HepG2 (cell line): ENCODE data around the gene TPI1. TPM values are rescaled to one million over a fixed set of nuclear protein-coding genes. Genes with fewer than 3 reads are reported as not detected.

Experiments used
- BCL3 ChIP-seq: sonication (generic); formaldehyde crosslinking; IDR thresholded peaks from 2 replicates; pipeline ENCODE4 v1.5.1; 2020; ENCODE audit warnings: mild to moderate bottlenecking, missing genetic modification reagents, moderate library complexity
- BHLHE40 ChIP-seq: IDR thresholded peaks from 2 replicates; pipeline ENCODE4 v1.6.1; 2011; ENCODE audit warnings: low read length, improper control_type of control experiment
- BRCA1 ChIP-seq: sonication (generic); formaldehyde crosslinking; IDR thresholded peaks from 2 replicates; pipeline ENCODE4 v1.4.0; 2020; ENCODE audit warnings: missing genetic modification reagents
- CAMTA2 ChIP-seq: sonication (generic); formaldehyde crosslinking; IDR thresholded peaks from 2 replicates; pipeline ENCODE4 v1.4.0; 2020; ENCODE audit warnings: mild to moderate bottlenecking, missing genetic modification reagents, borderline replicate concordance
- HMGA1 ChIP-seq: sonication (generic); formaldehyde crosslinking; conservative IDR thresholded peaks from 2 replicates; pipeline ENCODE4 v1.4.0; 2020; ENCODE audit warnings: missing genetic modification reagents
- HNF4A ChIP-seq: sonication (generic); formaldehyde crosslinking; IDR thresholded peaks from 2 replicates; pipeline ENCODE4 v1.4.0; 2020; ENCODE audit warnings: missing genetic modification reagents
- HOXA7 ChIP-seq: sonication (generic); formaldehyde crosslinking; IDR thresholded peaks from 2 replicates; pipeline ENCODE4 v1.8.1; 2022; ENCODE audit warnings: mild to moderate bottlenecking, missing genetic modification reagents, moderate library complexity
- KDM3A ChIP-seq: IDR thresholded peaks from 2 replicates; pipeline ENCODE4 v1.6.1; 2018; ENCODE audit warnings: low read depth, missing compliant biosample characterization
- NBN ChIP-seq: fragments of 450-650 bp; conservative IDR thresholded peaks from 2 replicates; pipeline ENCODE4 v1.6.1; 2017
- TGIF2 ChIP-seq: IDR thresholded peaks from 2 replicates; pipeline ENCODE4 v1.6.1; 2016; ENCODE audit warnings: control low read depth, missing compliant biosample characterization
- TIGD3 ChIP-seq: sonication (generic); formaldehyde crosslinking; IDR thresholded peaks from 2 replicates; pipeline ENCODE4 v1.5.1; 2020; ENCODE audit warnings: mild to moderate bottlenecking, missing genetic modification reagents, borderline replicate concordance
- ZNF235 ChIP-seq: sonication (generic); formaldehyde crosslinking; IDR thresholded peaks from 2 replicates; pipeline ENCODE4 v1.8.1; 2023; ENCODE audit warnings: mild to moderate bottlenecking, missing genetic modification reagents, borderline replicate concordance
- ZNF326 ChIP-seq: sonication (generic); formaldehyde crosslinking; IDR thresholded peaks from 2 replicates; pipeline ENCODE4 v1.4.0; 2020; ENCODE audit warnings: missing genetic modification reagents, borderline replicate concordance
- ZNF343 ChIP-seq: sonication (generic); formaldehyde crosslinking; IDR thresholded peaks from 2 replicates; pipeline ENCODE4 v1.4.0; 2020; ENCODE audit warnings: mild to moderate bottlenecking, missing genetic modification reagents
- ZNF547 ChIP-seq: sonication (generic); formaldehyde crosslinking; IDR thresholded peaks from 2 replicates; pipeline ENCODE4 v1.5.1; 2020; ENCODE audit warnings: mild to moderate bottlenecking, missing genetic modification reagents
- ZNF607 ChIP-seq: sonication (generic); formaldehyde crosslinking; IDR thresholded peaks from 2 replicates; pipeline ENCODE4 v1.5.1; 2020; ENCODE audit warnings: missing genetic modification reagents, mild to moderate bottlenecking, borderline replicate concordance
- ZNF724P ChIP-seq: sonication (generic); formaldehyde crosslinking; IDR thresholded peaks from 2 replicates; pipeline ENCODE4 v1.8.0; 2022; ENCODE audit warnings: missing genetic modification reagents, borderline replicate concordance
- ZNF75D ChIP-seq: sonication (generic); formaldehyde crosslinking; IDR thresholded peaks from 2 replicates; pipeline ENCODE4 v1.8.1; 2023; ENCODE audit warnings: missing genetic modification reagents, mild to moderate bottlenecking, borderline replicate concordance
- polyA plus RNA-seq, 8 experiments: library from polyadenylated mRNA; depleted of rRNA in 3 of 8; stranded (reverse) in 7 of 8; unstranded in 1 of 8; fragments of >200 nt; fragmentation: Illumina TruSeq in 4 of 8; extraction: Trizol in 4 of 8; gene quantifications; 2 replicates each; pipeline versions ENCODE4 v1.2.1 to v1.2.3, GENCODE V29; 2011 to 2016; ENCODE audit warnings: low read depth in 4 of 8, missing spikeins in 1 of 8, mixed read lengths in 1 of 8; ENCODE audit not compliant: insufficient read depth in 1 of 8
- total RNA-seq, 5 experiments: library from RNA; depleted of rRNA; stranded (reverse); fragments of >200 nt; fragmentation: Illumina TruSeq; extraction: Trizol; gene quantifications; 2 replicates each; pipeline ENCODE4 v1.2.3, GENCODE V29; 2016; ENCODE audit warnings: low read depth in 1 of 5
- TF ChIP-seq, protein P1 (sequence below), 2 experiments: fragments of 450-650 bp in 1 of 2; sonication (generic) in 1 of 2; formaldehyde crosslinking in 1 of 2; IDR thresholded peaks; 2 replicates each; pipeline versions ENCODE4 v1.6.1 to v1.8.0; 2016 to 2022; ENCODE audit warnings: antibody characterized with exemption in 1 of 2, mild to moderate bottlenecking in 1 of 2, missing genetic modification reagents in 1 of 2

Gene TPI1
- total and polyA plus RNA-seq, 2 of the 13 experiments (the other 11 are each of a cell fraction or from before 2014, with no cell fraction given), result 945 to 2,535 TPM

GRCh38 chr12:6851153-6851920 is 16.0 kb upstream of the TPI1 start, which contains the start of gene CDCA3 (continued):
- peak; percentile 56 for TF ChIP-seq TGIF2 (CRISPR knock-in tag)
- no peak for TF ChIP-seq ZNF235 (CRISPR knock-in tag)
- TF ChIP-seq ZNF75D (CRISPR knock-in tag), result no peak
- no peak for TF ChIP-seq HMGA1 (CRISPR knock-in tag)
- 0 out of 2 replicates have a peak, but pooled peaks have one; percentile 16 for TF ChIP-seq BRCA1 (CRISPR knock-in tag)
- TF ChIP-seq BHLHE40, result no peak
- no peak for TF ChIP-seq KDM3A (CRISPR knock-in tag)
- TF ChIP-seq CAMTA2, result no peak
- TF ChIP-seq ZNF326 (CRISPR knock-in tag), result no peak
- TF ChIP-seq ZNF343 (CRISPR knock-in tag), result peak; percentile 69; the same call in 1 of the 2 replicates
- no peak for TF ChIP-seq HNF4A (CRISPR knock-in tag)
- 0 out of 2 replicates have a peak, but pooled peaks have one; percentile 4 for TF ChIP-seq BCL3 (CRISPR knock-in tag)
- no peak for TF ChIP-seq ZNF547 (CRISPR knock-in tag)
- no peak for TF ChIP-seq HOXA7 (CRISPR knock-in tag)
- no peak for TF ChIP-seq ZNF607
- TF ChIP-seq ZNF724P (CRISPR knock-in tag), result peak; percentile 78
- TF ChIP-seq NBN, result no peak
- TF ChIP-seq, protein P1, sequence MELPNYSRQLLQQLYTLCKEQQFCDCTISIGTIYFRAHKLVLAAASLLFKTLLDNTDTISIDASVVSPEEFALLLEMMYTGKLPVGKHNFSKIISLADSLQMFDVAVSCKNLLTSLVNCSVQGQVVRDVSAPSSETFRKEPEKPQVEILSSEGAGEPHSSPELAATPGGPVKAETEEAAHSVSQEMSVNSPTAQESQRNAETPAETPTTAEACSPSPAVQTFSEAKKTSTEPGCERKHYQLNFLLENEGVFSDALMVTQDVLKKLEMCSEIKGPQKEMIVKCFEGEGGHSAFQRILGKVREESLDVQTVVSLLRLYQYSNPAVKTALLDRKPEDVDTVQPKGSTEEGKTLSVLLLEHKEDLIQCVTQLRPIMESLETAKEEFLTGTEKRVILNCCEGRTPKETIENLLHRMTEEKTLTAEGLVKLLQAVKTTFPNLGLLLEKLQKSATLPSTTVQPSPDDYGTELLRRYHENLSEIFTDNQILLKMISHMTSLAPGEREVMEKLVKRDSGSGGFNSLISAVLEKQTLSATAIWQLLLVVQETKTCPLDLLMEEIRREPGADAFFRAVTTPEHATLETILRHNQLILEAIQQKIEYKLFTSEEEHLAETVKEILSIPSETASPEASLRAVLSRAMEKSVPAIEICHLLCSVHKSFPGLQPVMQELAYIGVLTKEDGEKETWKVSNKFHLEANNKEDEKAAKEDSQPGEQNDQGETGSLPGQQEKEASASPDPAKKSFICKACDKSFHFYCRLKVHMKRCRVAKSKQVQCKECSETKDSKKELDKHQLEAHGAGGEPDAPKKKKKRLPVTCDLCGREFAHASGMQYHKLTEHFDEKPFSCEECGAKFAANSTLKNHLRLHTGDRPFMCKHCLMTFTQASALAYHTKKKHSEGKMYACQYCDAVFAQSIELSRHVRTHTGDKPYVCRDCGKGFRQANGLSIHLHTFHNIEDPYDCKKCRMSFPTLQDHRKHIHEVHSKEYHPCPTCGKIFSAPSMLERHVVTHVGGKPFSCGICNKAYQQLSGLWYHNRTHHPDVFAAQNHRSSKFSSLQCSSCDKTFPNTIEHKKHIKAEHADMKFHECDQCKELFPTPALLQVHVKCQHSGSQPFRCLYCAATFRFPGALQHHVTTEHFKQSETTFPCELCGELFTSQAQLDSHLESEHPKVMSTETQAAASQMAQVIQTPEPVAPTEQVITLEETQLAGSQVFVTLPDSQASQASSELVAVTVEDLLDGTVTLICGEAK (IDR thresholded peaks at IDR 0.05), result no peak
- TF ChIP-seq, protein P1 (CRISPR knock-in tag; IDR thresholded peaks at IDR 0.05), result no peak
- TF ChIP-seq TIGD3 (CRISPR knock-in tag), result no peak
